HG02884 (cell line): Measurements from ENCODE around the gene VTCN1.
"Not testable (repeated sequence)": the region's sequence is repeated elsewhere in the genome, so short reads cannot be mapped to it uniquely, and the experiment has no call there.

Experiments
- ATAC-seq: cut with Tn5 transposase; IDR thresholded peaks from one replicate; pipeline ENCODE4 v1.9.1; 2021; ENCODE audit warnings: mild to moderate bottlenecking, moderate library complexity; ENCODE audit not compliant: unreplicated experiment

VTCN1 gene

DNA sequence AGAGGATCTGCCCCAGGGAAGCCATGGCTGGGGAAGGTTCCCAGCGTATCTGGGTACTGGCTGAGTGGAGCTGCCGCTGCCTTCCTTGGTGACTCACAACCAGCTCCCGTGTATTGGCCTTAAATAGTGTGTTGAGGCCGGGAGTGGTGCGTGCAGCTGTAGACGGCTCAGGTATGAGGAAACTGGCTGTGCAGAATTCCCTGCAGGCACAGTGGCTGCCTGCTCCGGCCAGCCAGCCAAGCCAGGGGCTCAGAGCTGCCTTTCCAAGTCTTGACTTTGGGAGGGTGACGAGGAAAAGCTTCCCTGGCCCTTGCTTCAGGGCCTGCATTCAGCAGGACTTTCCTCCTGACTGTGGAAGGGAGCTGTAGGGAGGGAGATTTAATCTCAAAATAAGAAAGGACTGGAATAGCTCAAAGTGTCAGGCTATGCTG, at the start of gene VTCN1:
Gene VTCN1 (minus strand): TSS at position 97 of the 431 bp plus-strand sequence. CDS start 72 bp downstream, at position 25.
- ATAC-seq: no peak

DNA sequence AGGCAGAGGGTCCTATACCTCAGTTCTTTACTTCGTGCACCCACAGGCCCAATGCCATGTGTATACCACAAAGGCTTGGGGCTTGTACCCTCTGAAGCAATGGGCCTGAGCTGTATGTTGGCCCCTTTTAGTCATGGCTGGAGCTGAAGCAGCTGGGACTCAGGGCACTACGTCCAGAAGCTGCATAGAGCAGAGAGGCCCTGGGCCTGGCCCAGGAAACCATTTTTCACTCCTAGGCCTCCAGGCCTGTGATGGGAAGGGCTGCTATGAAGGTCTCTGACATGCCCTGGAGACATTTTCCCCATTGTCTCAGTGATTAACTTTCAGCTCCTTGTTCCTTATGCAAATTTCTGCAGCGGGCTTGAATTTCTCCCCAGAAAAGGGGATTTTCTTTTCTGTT, 48.1 kb upstream of the VTCN1 start:
- no peak for ATAC-seq

DNA sequence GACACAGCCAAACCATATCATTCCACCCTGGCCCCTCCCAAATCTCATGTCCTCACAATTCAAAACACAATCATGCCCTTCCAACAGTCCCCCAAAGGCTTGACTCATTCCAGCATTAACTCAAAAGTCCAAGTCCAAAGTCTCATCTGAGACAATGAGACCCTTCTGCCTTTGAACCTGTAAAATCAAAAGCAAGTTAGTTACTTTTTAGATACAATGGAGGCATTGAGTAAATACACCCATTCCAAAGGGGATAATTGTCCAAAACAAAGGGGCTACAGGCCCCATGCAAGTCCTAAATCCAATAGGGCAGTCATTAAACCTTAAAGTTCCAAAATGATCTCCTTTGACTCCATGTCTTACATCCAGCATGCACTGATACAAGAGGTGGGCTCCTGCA, 47.3 kb upstream of the VTCN1 start:
- not testable (repeated sequence) for ATAC-seq

DNA sequence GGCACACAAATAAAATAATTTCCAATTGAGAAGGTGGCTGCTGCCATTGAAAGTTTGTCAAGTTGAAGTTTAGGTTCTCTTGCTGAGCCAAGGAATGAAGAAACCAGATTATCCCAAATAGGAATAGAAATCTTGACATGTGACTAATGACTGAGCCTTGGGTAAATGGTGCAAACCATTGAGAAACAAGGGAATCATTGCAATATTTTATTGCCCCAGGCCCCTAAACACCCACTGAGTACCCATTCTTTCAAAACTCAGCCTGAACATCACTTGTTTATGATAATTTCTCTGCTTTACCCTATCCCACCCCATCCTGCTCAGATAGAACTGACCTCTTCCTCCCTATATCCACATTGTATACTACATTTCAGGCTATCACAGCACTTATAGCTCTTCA, 46.6 kb upstream of the VTCN1 start:
- no peak for ATAC-seq

GRCh38 chr1:117250061-117250606, 39.4 kb upstream of the VTCN1 start:
- no peak for ATAC-seq

- no peak for ATAC-seq
Measured at GRCh38 chr1:117244971-117245370, 34.2 kb upstream of the VTCN1 start.

- no peak for ATAC-seq
Measured at GRCh38 chr1:117244306-117244705, 33.6 kb upstream of the VTCN1 start.

- ATAC-seq: no peak
Measured at GRCh38 chr1:117241512-117241911, 30.8 kb upstream of the VTCN1 start.

DNA sequence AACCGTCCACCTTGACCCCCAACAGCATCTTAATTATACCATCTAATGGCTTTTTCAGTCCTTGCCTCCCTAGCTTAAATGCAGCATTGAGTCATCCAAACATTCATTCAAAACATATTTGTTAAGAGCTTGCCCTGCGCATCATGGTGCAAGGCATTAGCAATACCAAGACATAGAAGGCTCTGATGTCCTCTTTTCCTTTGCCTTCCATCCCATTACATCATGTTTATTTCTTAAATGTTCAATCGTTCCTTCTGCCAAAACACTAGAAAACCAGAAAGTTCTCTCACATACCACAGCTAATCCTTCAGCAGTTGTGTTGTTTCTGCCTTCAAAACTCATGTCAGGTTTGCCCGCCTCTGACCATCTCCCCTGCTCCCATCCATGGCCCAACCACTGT, 29.8 kb upstream of the VTCN1 start:
- no peak for ATAC-seq

DNA sequence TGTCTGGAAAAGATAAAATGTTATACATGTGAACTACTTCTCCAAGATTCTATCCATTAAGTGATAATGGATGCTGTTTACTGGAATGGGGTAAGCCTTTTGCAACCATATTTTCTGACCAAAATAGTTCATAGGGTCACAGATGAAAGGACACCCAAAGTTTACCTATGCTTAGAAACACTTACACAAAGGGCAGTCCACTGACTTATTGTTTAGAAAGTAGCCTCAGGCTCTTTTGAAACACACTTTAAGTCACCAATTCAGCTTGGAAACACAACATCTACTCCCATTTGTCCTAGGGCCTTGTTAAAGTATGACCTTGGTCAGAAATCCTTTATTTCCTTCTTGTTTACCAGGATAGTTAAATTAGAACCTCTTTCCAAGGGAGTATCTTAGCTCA, 28.7 kb upstream of the VTCN1 start:
- ATAC-seq: no peak

DNA sequence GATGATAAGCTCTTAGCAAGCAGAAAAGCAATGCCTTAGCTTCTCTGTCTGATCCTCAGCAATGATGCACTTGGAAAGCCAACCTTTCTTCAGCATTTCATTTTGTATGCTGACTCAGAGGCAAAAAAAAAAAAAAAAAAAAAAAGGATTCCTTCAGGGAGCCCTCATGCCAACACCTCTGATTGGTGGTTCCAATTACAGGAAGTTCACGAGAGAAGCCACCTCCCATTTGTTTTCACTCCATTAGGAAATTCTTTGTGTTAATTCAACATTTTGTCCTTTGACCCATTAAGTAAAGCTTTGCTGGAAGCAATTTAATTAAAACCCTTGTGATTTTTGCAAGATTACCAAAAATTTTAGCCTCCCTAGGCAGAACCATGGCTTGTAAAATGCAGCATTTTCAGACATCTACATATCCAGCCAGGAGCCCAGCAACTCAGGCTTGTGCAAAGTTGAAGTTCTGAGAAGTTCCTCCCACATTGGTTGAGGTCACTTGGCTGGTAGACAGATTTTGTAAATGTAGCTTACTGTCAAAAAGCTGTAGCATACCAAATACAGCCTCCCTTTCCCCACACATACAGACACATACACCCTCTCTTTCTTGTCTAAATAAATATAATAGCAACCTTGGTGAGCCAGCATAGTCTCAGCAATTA, 27.1 kb upstream of the VTCN1 start:
- ATAC-seq: no peak

GRCh38 chr1:117235863-117236465, 25.2 kb upstream of the VTCN1 start:
- no peak for ATAC-seq

GRCh38 chr1:117232531-117232930, 21.8 kb upstream of the VTCN1 start:
- ATAC-seq: no peak

GRCh38 chr1:117231748-117232373, 21.1 kb upstream of the VTCN1 start:
- no peak for ATAC-seq

- ATAC-seq: no peak
Measured at GRCh38 chr1:117231312-117231711, 20.6 kb upstream of the VTCN1 start.

GRCh38 chr1:117229217-117229616, 18.5 kb upstream of the VTCN1 start:
- no peak for ATAC-seq

DNA sequence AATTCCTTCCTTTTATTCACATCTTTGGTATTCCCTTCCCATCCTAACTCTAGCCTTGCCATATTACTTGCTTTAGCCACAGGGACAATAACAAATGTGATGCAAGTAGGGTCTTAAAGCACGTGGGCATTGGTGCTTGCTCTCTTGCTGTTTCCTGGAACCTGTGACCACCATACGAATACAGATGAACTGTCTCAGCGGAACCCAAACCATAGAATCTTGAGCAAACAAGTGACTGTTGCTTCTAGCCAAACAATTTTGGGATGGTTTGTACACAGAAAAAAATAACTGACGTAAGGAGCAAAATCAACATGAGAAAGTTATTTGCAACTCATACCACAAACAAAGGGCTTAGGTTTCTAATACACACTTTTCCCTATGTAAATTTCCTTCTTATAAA, 15.2 kb upstream of the VTCN1 start:
- no peak for ATAC-seq

- ATAC-seq: no peak
Measured at GRCh38 chr1:117216718-117217117, 6.0 kb upstream of the VTCN1 start.

DNA sequence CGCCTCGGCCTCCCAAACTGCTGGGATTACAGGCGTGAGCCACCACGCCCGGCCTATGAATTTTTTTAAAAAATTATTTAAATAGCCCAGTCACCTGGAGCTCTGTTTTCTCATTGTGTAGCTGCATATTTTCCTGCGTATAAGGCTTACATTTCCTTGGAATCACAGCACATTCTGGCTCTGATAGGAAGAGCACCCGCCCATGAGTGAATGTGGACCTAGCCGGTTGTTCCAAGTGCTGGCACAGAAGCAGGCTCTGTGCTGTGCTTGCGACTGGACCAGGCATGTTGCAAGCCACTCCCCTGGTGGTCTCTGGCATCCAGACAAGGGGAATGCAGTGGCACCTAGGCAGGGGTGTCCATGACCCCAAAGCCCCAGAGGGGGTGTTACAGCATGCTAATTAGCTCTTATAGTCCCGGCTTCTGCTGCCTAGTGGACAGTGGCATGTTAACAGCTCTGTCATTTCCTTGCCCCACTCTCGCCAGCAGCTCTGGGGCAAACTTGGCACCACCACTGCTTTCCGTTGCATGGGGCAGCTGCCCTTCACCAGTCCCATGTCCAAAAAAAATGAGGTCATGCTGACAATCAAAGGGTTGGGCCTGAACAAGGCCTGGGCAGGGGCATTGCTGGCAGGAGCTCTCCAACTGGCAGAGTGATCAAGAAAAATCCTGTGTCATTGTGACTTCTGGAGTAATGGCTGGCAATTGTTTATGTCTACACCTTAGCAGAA, 5.2 kb upstream of the VTCN1 start:
- ATAC-seq: no peak

GRCh38 chr1:117215019-117215418, 4.3 kb upstream of the VTCN1 start:
- ATAC-seq: no peak

DNA sequence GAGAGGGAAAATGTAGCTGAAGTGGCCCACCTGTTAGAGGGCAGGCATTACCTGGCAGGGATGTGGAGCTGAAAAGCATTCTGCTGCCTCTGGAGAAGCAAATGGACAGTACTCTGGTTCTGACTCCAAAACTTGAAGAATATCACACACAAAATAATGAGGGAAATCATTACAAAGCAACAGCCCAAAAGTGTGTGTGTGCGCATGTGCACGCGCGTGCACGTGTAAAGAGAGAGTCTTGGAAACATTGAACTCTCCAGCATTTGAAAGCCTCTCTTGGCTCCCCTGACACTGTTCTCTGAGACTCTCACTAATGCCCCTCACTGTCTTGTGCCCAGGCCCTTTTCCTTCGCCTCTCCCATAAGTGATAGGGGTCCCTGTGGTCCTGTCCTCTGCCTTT, 2.3 kb upstream of the VTCN1 start:
- no peak for ATAC-seq
